Prostate gland (tissue), 2 donors: ENCODE data around the gene SCRT2. TPM values are rescaled to one million over a fixed set of nuclear protein-coding genes. Genes with fewer than 3 reads are reported as not detected.

Experiments used
- DNase-seq: peaks from one replicate; pipeline ENCODE4 v3.0.0-alpha.2; 2019; ENCODE audit warnings: low spot score
- H3K27ac ChIP-seq, 2 donors: fragments of 200-600 bp; sonication (generic); 2 replicates each; pipeline ENCODE4 v1.5.1; 2017 to 2019
- H3K27me3 ChIP-seq: fragments of 200-600 bp; sonication (generic); replicated peaks from 2 replicates; pipeline ENCODE4 v1.5.1; 2019; ENCODE audit not compliant: insufficient read depth
- H3K36me3 ChIP-seq, 2 donors: fragments of 200-600 bp; sonication (generic); 1 replicate in 1 of 2; 2 replicates in 1 of 2; pipeline versions ENCODE4 v1.5.1 to v1.8.1; 2017 to 2019
- H3K4me1 ChIP-seq: fragments of 200-600 bp; sonication (generic); replicated peaks from 2 replicates; pipeline ENCODE4 v1.5.1; 2019
- H3K4me3 ChIP-seq, 2 donors: fragments of 200-600 bp; sonication (generic); 2 replicates each; pipeline ENCODE4 v1.5.1; 2017 to 2019
- H3K9me3 ChIP-seq: fragments of 200-600 bp; sonication (generic); 2 replicates; pipeline ENCODE4 v1.5.1; 2017
- POLR2A ChIP-seq: fragments of 450-650 bp; IDR thresholded peaks from one replicate; pipeline ENCODE4 v1.6.1; 2016; ENCODE audit warnings: antibody characterized with exemption, mild to moderate bottlenecking
- POLR2AphosphoS5 ChIP-seq: sonication (generic); formaldehyde crosslinking; IDR thresholded peaks from one replicate; pipeline ENCODE4 v1.6.1; 2017; ENCODE audit warnings: antibody characterized with exemption
- WGBS: methylation state at CpG from one replicate; pipeline ENCODE4 v1.1.5; 2018; 5-methylcytosine and 5-hydroxymethylcytosine counted together
- intact Hi-C: fragments of 100-400 bp; cut with DNase I; formaldehyde crosslinking; loops from one replicate; pipeline ENCODE4 v1.14.2; 2022
- total RNA-seq, 2 donors: library from RNA; depleted of rRNA; stranded (reverse); fragments of >200 nt; gene quantifications; one replicate each; pipeline ENCODE4 v1.1.0, GENCODE V29; 2016
- TF ChIP-seq, protein P1 (sequence below), 4 experiments: fragments of 200-600 bp in 2 of 4; fragments of 450-650 bp in 2 of 4; sonication (generic) in 2 of 4; IDR thresholded peaks; 1 replicate in 3 of 4; 2 replicates in 1 of 4; pipeline ENCODE4 v1.5.1; 2016 to 2019; ENCODE audit warnings: antibody characterized with exemption in 4 of 4, mild to moderate bottlenecking in 2 of 4, moderate library complexity in 2 of 4

SCRT2 gene
- total RNA-seq, 2 donors from 2014 or later: 0.17 TPM; not detected in 1

- WGBS: 63% methylated on average over 2 of the region's 2 CpGs
- Histone ChIP-seq H3K4me3 (no peak overlapping the region), H3K36me3 (no peaks in the 10 kb centered on the region), H3K27ac (no peak overlapping the region), H3K27me3 (no peaks in the 10 kb centered on the region), H3K4me1 (no peaks in the 10 kb centered on the region), H3K9me3 (no peaks in the 10 kb centered on the region)
- intact Hi-C loops: no loop called here
- TF ChIP-seq POLR2AphosphoS5: no peak
- TF ChIP-seq, protein P1, sequence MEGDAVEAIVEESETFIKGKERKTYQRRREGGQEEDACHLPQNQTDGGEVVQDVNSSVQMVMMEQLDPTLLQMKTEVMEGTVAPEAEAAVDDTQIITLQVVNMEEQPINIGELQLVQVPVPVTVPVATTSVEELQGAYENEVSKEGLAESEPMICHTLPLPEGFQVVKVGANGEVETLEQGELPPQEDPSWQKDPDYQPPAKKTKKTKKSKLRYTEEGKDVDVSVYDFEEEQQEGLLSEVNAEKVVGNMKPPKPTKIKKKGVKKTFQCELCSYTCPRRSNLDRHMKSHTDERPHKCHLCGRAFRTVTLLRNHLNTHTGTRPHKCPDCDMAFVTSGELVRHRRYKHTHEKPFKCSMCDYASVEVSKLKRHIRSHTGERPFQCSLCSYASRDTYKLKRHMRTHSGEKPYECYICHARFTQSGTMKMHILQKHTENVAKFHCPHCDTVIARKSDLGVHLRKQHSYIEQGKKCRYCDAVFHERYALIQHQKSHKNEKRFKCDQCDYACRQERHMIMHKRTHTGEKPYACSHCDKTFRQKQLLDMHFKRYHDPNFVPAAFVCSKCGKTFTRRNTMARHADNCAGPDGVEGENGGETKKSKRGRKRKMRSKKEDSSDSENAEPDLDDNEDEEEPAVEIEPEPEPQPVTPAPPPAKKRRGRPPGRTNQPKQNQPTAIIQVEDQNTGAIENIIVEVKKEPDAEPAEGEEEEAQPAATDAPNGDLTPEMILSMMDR (IDR thresholded peaks at IDR 0.05): no peak
- no peak for TF ChIP-seq POLR2A
- DNase-seq: no peak
Measured at GRCh38 chr20:711576-711975, 36.0 kb upstream of the SCRT2 start.

- Histone ChIP-seq H3K4me1 (no peaks in the 10 kb centered on the region), H3K36me3 (no peaks in the 10 kb centered on the region), H3K9me3 (no peaks in the 10 kb centered on the region), H3K4me3 (no peak overlapping the region), H3K27me3 (no peaks in the 10 kb centered on the region), H3K27ac (no peak overlapping the region)
- intact Hi-C loops: no loop called here
- no peak for DNase-seq
- TF ChIP-seq, protein P1 (IDR thresholded peaks at IDR 0.05): no peak
- TF ChIP-seq POLR2AphosphoS5 (no peak), POLR2A (no peak)
- 64% methylated on average over 19 of the region's 19 CpGs for WGBS
Measured at GRCh38 chr20:710780-711450, 35.3 kb upstream of the SCRT2 start.

DNA sequence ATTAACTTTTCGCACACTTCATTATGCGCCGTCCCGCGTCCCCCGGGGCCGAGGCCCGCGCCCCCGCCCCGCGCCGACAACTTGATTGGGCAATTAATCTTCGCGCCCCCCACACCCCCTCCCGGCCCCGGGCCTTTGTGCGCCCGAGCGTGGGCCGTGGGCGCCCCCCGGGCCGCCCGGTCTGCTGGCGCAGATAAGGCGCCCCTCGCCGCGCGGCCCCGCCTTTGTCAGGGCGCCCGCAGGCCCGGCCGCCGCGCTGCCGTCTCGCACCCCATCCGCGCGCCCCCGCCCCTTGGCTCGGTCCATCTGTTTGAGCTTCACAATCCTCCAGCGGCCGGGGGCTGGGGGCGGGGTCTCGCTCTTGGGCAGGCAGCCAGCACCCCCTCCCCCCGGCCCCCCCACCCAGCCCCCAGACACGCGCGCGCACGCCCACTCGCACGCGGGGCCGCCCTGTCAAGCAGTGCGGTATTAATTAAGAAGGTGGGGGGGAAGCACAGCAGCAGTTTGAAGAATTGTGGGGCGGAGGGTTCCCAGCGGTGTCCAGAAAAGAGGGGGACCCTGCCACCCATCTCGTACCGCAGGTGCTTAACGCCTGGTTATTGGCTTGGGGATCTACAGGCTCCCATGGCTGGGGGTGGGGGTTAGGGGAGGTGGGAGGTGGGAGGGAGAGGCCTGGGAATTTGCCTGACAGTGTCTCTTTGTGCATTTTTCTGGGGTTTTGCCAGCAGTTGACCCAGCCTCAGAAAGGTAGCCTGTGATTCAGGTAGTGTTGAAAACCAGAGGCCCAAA lies 34.6 kb upstream of the SCRT2 start:
- WGBS: 8% methylated on average over 47 of the region's 65 CpGs
- no peaks in the 10 kb centered on the region for H3K4me1 ChIP-seq
- TF ChIP-seq, protein P1 (IDR thresholded peaks at IDR 0.05): no peak
- TF ChIP-seq POLR2A (no peak), POLR2AphosphoS5 (no peak)
- no peak overlapping the region for H3K27ac ChIP-seq
- H3K36me3 ChIP-seq: no peaks in the 10 kb centered on the region
- peak overlapping the region; percentile 4 to 24 for H3K4me3 ChIP-seq
- H3K27me3 ChIP-seq: no peaks in the 10 kb centered on the region
- DNase-seq: no peak
- H3K9me3 ChIP-seq: no peaks in the 10 kb centered on the region
- intact Hi-C loops: no loop called here

DNA sequence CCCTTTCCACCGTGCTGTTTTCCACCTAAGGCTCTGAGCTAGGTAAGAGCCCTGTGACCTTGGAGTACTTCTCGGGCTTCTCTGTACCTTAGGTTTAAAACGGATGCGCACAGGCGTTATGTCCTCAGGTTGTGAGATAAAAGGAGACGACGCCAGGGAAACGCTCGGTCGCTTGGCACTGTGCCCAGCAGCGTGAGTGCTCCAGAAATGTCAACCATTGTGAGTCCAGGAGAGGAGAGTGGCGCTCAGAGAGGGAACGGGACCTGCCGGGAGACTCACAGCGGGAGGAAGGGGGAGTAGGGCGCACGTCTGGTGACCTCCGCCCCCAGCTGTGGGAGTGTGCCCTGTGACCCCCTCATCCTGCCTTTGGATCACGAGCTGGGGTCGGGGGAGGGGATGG lies 33.8 kb upstream of the SCRT2 start:
- peak; percentile 68 for DNase-seq
- H3K9me3 ChIP-seq: no peaks in the 10 kb centered on the region
- H3K36me3 ChIP-seq: no peaks in the 10 kb centered on the region
- intact Hi-C loops: no loop called here
- peak overlapping the region in 1 of 2 donors; percentile 24 for H3K4me3 ChIP-seq
- TF ChIP-seq POLR2AphosphoS5: peak; percentile 17
- TF ChIP-seq, protein P1 (IDR thresholded peaks at IDR 0.05): no peak
- H3K4me1 ChIP-seq: no peaks in the 10 kb centered on the region
- no peak overlapping the region for H3K27ac ChIP-seq
- H3K27me3 ChIP-seq: no peaks in the 10 kb centered on the region
- 6% methylated on average over 20 of the region's 20 CpGs for WGBS
